Measurements from ENCODE around the gene C11orf21. TPM values are rescaled to one million over a fixed set of nuclear protein-coding genes. Genes with fewer than 3 reads are reported as not detected.

C11orf21 gene
- total and polyA plus RNA-seq, 2 experiments from 2014 or later, result 0.17 to 0.68 TPM

GRCh38 chr11:2306452-2306823, 4.7 kb upstream of the C11orf21 start:
- H3K79me2 ChIP-seq, result no peaks in the 10 kb centered on the region
- no peaks in the 10 kb centered on the region for H3K9me2 ChIP-seq (replicated peaks; ENCODE audit: insufficient read depth)
- WGBS (ENCODE audit: low lambda C conversion rate, missing lambda C conversion rate), result 49% methylated on average over 3 of the region's 4 CpGs
- peak overlapping the region; percentile 70 for H3K4me2 ChIP-seq
- TF ChIP-seq EZH2 (IDR thresholded peaks at IDR 0.05; ENCODE audit: borderline replicate concordance) (no peak), CTCF (IDR thresholded peaks at IDR 0.05; ENCODE audit: poor library complexity) (no peak), EZH2phosphoT487 (IDR thresholded peaks at IDR 0.05; ENCODE audit: low read depth, severe bottlenecking, unreplicated experiment) (no peak)
- peak; percentile 82 for DNase-seq (ENCODE audit: low spot score)
- no peaks in the 10 kb centered on the region for H3K27me3 ChIP-seq
- peak overlapping the region; percentile 99 for H3K27ac ChIP-seq
- no peak overlapping the region for H3K4me3 ChIP-seq
- no peak overlapping the region for H2AFZ ChIP-seq
- no peaks in the 10 kb centered on the region for H3K36me3 ChIP-seq (replicated peaks; ENCODE audit: insufficient read depth, low read depth)
- no peaks in the 10 kb centered on the region for H4K20me1 ChIP-seq (ENCODE audit: insufficient read depth, poor library complexity, severe bottlenecking)
- no peaks in the 10 kb centered on the region for H3K9me3 ChIP-seq (ENCODE audit: low read depth)
- peaks cover 49% of the 10 kb centered on the region for H3K4me1 ChIP-seq (ENCODE audit: insufficient read depth)

GRCh38 chr11:2305788-2306451, 4.2 kb upstream of the C11orf21 start:
- no peaks in the 10 kb centered on the region for H4K20me1 ChIP-seq (ENCODE audit: insufficient read depth, poor library complexity, severe bottlenecking)
- H3K9me3 ChIP-seq (ENCODE audit: low read depth), result no peaks in the 10 kb centered on the region
- peak; percentile 75 for DNase-seq (ENCODE audit: low spot score)
- H3K4me1 ChIP-seq (ENCODE audit: insufficient read depth), result peaks cover 54% of the 10 kb centered on the region
- no peaks in the 10 kb centered on the region for H3K9me2 ChIP-seq (replicated peaks; ENCODE audit: insufficient read depth)
- no peak overlapping the region for H2AFZ ChIP-seq
- WGBS (ENCODE audit: low lambda C conversion rate, missing lambda C conversion rate), result 55% methylated on average over 11 of the region's 12 CpGs
- peak overlapping the region; percentile 99 for H3K27ac ChIP-seq
- H3K79me2 ChIP-seq, result no peaks in the 10 kb centered on the region
- H3K4me2 ChIP-seq, result peak overlapping the region; percentile 70
- TF ChIP-seq EZH2 (IDR thresholded peaks at IDR 0.05; ENCODE audit: borderline replicate concordance) (no peak), EZH2phosphoT487 (IDR thresholded peaks at IDR 0.05; ENCODE audit: low read depth, severe bottlenecking, unreplicated experiment) (no peak), CTCF (IDR thresholded peaks at IDR 0.05; ENCODE audit: poor library complexity) (no peak)
- H3K4me3 ChIP-seq, result no peak overlapping the region
- no peaks in the 10 kb centered on the region for H3K36me3 ChIP-seq (replicated peaks; ENCODE audit: insufficient read depth, low read depth)
- H3K27me3 ChIP-seq, result no peaks in the 10 kb centered on the region

- no peaks in the 10 kb centered on the region for H3K36me3 ChIP-seq (replicated peaks; ENCODE audit: insufficient read depth, low read depth)
- no peaks in the 10 kb centered on the region for H4K20me1 ChIP-seq (ENCODE audit: insufficient read depth, poor library complexity, severe bottlenecking)
- no peaks in the 10 kb centered on the region for H3K9me2 ChIP-seq (replicated peaks; ENCODE audit: insufficient read depth)
- H3K79me2 ChIP-seq, result no peaks in the 10 kb centered on the region
- H3K27me3 ChIP-seq, result no peaks in the 10 kb centered on the region
- no peak overlapping the region for H3K4me3 ChIP-seq
- H2AFZ ChIP-seq, result no peak overlapping the region
- peak overlapping the region; percentile 99 for H3K27ac ChIP-seq
- DNase-seq (ENCODE audit: low spot score), result peak; percentile 88
- no peaks in the 10 kb centered on the region for H3K9me3 ChIP-seq (ENCODE audit: low read depth)
- peaks cover 57% of the 10 kb centered on the region for H3K4me1 ChIP-seq (ENCODE audit: insufficient read depth)
- TF ChIP-seq EZH2 (IDR thresholded peaks at IDR 0.05; ENCODE audit: borderline replicate concordance), result no peak
- peak; percentile 78 for TF ChIP-seq CTCF (IDR thresholded peaks at IDR 0.05; ENCODE audit: poor library complexity)
- TF ChIP-seq EZH2phosphoT487 (IDR thresholded peaks at IDR 0.05; ENCODE audit: low read depth, severe bottlenecking, unreplicated experiment), result no peak
- 36% methylated on average over 10 of the region's 10 CpGs for WGBS (ENCODE audit: low lambda C conversion rate, missing lambda C conversion rate)
- peak overlapping the region; percentile 70 for H3K4me2 ChIP-seq
Measured at GRCh38 chr11:2305140-2305778, 3.5 kb upstream of the C11orf21 start.

Measured in hepatocyte (in vitro differentiated cells).